Activated CD8-positive, alpha-beta memory T cell treated with anti-CD3 and anti-CD28 coated beads for 48 hours (primary cell): ENCODE results near the gene CDK4.

Experiments
- DNase-seq, 3 experiments: peaks; one replicate each; pipeline ENCODE4 v3.0.0-alpha.2; 2020; ENCODE audit warnings: low read depth in 2 of 3, low spot score in 2 of 3

The CDK4 gene

GRCh38 chr12:57757771-57758170 lies 5.7 kb upstream of the CDK4 start:
- DNase-seq, result no peak

DNA sequence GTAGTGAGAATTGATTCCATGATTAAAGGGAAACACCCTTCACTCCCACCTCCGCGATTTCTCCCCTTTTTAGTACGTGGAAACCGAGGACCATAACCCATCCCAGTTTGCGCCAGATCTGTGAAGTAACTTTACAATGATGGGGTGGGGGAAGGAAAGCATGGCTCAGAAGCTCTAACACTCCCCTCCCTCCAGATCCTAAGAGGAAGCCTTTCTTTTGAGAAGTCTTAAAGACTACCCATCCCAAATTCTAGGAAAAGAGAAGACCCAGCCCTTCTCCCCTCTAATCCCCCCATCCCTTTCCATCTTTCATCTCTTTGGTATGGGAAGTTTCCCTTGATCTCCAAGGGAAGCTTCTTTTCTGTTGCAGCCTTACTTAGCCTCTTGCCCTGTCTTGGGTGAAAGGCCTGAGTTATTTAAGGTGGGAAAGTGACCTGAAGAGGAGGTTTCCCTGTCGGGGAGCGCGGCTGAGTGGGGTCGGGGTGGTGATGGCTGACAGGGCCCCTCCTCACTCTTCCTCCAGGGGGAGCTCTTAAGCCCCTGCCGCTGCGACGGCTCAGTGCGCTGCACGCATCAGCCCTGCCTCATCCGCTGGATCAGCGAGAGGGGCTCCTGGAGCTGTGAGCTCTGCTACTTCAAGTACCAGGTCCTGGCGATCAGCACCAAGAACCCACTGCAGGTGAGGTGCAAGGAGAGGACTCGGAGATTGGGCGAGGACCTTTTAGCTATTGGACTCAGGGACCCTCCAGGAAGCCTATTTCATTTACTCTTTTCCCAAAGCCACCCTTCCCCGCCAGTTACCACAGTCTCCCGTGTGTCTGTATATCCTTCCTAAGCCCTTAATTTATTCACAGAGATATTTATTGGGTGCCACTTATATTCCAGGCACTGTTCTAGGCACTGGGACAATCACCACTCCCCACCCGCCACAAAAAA lies 4.6 kb upstream of the CDK4 start:
- DNase-seq, result peak in 2 of 3 experiments; percentile 47 to 57

DNA sequence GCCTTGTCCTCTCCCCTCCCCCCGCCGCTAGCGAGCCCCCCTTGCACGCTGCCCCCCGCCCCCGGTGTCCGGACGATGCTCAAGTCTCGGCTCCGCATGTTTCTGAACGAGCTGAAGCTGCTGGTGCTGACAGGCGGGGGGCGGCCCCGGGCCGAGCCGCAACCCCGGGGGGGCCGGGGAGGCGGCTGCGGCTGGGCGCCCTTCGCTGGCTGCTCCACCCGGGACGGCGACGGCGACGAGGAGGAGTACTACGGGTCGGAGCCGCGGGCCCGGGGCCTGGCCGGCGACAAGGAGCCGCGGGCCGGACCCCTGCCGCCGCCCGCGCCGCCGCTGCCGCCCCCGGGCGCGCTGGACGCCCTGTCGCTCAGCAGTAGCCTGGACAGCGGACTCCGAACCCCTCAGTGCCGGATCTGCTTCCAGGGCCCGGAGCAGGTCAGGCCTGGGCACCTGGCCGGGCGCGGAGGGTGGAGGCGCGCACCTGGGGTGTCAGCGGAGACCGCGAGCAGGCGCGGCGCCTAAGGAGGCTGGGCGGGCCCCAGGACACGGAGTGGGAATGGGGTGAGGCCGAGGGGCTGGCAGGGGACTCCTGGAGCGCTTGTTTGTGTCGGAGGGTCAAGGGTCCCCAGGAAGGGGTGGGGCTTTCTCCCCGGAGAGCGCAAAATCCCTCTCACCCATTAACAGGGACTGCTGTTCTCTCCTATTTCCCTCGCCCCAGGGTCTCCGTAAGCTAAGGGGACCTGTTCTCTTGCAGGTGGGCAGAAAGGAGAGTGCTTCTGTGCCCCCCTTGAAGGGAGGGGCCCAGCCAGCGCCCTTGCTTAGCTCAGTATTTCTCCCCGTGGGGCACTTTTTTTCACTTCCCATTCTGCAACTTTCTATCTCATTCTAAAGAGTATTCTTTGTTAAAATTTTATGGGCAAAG lies 3.6 kb upstream of the CDK4 start:
- no peak for DNase-seq

DNA sequence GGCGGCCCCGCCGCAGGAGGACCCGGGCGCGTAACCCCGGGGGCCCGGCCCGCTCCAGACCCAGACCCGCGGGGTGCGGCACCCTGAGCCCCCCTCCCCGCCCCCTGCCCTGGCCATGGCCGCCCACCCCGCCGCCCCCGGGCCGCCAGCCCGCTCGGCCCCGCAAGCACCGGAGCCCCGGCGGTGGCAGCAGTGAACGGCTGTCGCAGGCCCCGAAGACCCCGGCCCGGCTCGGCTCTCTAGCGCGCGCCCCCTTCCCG lies 3.0 kb upstream of the CDK4 start:
- no peak for DNase-seq

DNA sequence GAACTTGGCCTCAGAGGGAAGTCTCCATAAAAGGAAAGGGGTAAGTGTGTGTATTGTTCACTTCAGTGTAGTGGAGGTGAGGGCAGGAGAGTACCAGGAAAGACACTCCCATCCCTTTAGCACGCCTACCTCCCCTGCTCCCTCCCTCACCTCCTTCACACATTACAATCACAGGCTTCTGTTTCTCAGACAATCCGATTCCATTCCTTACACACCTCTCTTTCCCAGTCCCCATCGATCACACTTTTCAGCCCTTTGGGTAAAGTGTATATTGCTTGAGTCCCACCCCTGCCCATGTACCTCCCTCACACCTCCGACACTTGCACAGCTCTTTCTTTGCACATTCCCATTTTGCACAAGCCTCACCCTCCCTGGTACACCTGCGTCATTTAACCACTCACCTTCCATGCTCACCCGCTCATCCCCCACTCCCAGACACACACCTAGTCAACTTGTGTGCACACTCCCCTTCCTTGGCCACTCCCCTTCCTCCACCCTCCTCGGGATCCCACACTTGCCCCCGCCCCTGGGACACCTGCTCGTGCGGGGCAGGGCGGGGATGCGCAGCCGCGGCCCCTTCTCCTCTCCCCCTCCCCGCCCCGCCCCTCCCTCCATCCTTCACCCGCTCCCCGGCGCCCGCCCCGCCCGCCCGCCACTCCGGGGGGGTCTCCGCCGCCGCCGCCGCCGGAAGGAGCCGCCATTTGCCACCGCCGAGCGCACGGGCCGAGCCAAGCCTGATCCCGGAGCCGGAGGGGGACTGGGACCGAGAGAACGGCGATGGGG lies 2.5 kb upstream of the CDK4 start, which contains the start of gene MARCHF9:
Gene MARCHF9, plus strand, starts transcription at position 693 of the 783 bp plus-strand sequence. CDS start 426 bp downstream, outside the sequence.
- peak; percentile 39 to 59 (median 41) for DNase-seq

GRCh38 chr12:57753756-57754337 lies 1.7 kb upstream of the CDK4 start:
- DNase-seq, result no peak

DNA sequence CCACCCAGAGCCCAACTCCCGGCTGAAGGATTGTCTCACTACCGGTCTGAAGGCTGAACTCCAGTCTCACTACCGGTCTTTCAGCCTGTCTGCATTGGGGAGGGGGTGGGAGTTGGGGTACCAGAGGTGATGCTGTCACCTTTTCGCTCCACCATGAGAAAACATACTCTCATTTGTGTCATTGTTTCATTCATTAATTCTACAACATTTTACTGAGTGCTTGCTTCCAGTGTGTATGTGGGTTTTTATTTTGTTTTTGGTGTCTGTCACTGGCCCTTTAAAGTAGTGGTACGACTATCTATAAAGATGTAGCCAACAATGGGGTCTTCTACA lies 524 bp upstream of the CDK4 start:
- DNase-seq, result no peak

DNA sequence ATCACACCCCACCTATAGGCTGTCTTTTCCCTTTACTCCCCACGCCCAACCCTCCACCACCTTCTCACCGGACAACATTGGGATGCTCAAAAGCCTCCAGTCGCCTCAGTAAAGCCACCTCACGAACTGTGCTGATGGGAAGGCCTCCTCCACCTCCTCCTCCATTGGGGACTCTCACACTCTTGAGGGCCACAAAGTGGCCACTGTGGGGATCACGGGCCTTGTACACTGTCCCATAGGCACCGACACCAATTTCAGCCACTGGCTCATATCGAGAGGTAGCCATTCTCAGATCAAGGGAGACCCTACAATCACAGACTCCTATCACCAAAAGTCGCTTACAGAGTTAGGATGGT lies 700 bp downstream of the CDK4 start:
- no peak for DNase-seq

GRCh38 chr12:57750561-57751431 lies 1.3 kb downstream of the CDK4 start:
- DNase-seq, result no peak

- DNase-seq, result no peak
These were observed 3.0 kb downstream of the CDK4 start for GRCh38 chr12:57749061-57749460.

DNA sequence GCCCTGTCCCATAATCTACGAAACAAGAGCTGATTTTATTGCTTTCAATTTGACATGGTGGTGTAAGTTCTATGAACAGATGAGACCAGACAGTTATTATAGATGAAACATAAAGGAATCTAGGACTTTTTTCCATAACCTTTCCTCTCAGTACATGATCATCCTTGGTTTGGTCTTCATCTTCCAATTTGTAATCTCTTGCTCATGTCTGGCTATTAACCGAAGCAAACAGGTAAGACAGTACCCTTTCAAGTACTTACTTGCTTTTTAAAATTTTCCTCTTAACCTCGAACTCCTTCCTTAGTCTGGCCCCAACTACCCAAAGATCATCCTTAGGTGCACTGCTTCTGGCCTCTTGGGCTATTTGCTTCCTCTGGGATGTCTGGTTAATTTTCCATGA lies 6.1 kb downstream of the CDK4 start:
- no peak for DNase-seq

GRCh38 chr12:57745485-57745881 lies 6.6 kb downstream of the CDK4 start:
- no peak for DNase-seq

DNA sequence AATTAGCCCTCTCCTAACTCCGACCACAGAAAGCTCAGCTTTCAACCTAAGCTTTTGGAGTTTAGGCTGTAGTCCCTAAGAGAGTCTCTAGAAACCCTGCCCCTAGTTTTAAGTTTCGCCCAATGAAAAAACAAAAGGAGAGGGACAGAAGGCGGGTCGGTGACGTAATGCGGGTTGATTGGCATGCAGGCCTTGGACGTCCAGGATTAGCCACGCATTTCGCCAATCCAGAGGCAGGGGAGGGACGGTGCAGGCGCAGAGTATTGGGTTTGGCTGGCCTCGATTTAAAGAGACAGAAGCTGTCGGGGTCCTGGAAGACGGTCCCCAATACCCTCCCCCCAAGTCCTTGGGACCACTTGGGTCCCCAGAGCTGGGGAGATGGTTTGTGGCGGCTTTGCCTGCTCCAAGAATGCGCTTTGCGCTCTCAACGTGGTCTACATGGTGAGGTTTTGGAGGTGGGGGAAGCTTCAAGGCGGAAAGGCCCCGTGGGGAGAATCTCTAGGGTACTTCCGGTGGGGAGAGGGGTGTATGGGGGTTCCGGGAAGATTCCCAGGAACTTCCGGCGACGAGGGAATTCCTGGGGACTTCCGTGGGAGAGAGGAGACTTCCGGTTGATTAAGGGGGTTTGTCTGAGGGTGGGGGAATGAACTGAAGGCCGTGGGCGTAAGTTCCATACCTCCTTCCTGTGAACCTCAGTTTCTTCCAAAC lies 7.2 kb downstream of the CDK4 start, which contains the start of gene TSPAN31:
Gene TSPAN31, plus strand, starts transcription at position 263 of the 708 bp plus-strand sequence. Its CDS starts 116 bp downstream, at position 379.
- peak; percentile 75 to 91 (median 85) for DNase-seq

DNA sequence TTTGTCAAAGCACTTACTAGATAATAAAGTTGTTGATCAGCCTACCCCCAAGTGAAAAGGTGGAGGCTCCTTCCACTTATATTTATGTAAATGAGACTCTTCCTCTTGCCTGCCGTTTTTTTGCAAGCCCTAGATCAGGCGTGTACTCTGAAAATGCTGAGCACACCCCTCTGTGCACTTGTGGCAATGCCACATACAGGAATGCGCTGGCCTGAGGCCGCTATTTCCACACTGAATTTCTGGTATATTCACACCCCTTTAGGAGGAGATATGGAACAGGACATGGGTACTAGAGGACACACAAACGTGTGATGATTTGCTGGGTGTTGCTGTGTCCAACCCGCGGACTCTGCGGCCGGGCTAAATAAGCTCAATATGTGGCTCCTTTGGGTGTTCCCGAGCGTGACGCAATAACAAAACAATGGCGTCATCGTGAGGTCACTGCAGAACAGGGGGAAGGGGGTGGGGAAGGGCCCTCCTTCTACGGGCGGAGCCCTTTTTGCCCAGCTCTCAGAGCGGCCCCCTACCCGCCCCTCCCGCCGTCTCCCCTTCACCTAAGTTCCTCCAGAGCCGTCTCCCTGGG lies 7.8 kb downstream of the CDK4 start:
- DNase-seq, result peak in 2 of 3 experiments; percentile 61 to 72

DNA sequence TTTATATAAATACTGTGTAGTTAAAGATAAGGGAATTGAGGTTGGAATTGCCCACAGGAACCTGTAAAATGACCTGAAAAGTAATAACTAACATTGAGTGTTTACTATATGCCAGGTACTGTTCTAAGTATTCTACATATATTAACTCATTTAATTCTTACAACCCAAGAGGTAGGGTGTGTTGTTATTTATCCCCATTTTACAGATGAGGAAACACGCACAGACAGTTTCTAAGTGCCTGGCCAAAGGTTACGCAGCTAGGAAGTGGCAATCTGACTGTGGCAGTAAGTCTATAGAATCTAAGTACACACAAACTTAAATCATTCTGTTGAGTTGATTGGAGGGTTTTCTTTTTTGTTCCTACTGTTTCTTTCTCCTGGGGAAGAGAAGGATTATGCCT lies 8.3 kb downstream of the CDK4 start:
- no peak for DNase-seq

DNA sequence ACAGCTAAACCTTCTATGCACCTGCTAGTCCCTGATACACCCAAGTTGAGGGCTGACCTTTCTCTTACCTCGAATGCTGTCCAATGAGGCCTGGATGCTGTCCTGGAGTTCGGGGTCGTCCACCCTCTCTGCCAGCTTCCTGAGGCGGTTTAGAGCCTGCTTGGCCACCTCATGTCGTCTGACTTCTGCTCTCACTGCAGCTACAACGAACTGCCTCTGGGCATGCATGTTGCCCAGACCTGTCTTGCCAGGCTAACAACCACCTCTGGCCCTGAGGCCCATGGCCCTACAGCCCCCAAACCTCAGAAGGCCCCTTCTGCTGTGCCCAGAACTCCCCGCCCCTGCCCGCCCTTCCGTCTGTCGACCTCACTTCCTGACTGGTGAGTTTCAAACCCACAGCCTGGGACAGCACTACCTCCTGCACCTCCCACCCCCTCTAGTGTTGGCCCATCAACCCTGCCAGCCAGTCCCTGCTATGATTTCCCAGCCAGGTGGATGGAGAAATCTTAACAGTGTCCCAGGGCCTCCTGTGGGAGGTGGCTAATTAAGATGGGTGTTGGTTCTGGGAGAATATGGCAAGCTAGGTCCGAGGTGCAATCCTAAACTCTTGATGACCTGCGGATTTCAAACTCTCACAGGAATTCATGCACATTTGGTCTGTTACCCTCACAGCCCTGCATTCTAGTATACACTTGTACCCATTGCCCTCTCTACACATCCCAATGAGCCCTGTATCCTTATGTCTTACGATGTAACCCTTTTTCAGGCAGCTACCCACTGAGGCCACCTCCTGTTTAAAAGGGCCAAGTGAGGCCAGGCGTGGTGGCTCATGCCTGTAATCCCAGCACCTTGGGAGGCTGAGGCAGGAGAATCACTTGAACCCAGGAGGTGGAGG lies 10.0 kb downstream of the CDK4 start:
- DNase-seq, result peak; percentile 44 to 61 (median 59)

GRCh38 chr12:57741413-57741789 lies 10.7 kb downstream of the CDK4 start:
- DNase-seq, result no peak
